HEK293T (cell line): ENCODE data around the gene PCDHB16.
"Not testable (repeated sequence)": the region's sequence is repeated elsewhere in the genome, so short reads cannot be mapped to it uniquely, and the experiment has no call there.

Experiments used
- CTCF ChIA-PET: fragments of 350-600 bp; formaldehyde crosslinking; extraction: SDS; loops from one replicate; lab custom pipeline; 2021; ENCODE audit warnings: antibody characterized with exemption, inconsistent platforms; lab: Yijun Ruan, JAX
- POLR2A ChIA-PET: fragments of 350-600 bp; formaldehyde crosslinking; extraction: SDS; loops from one replicate; lab custom pipeline; 2020; ENCODE audit warnings: antibody characterized with exemption, inconsistent platforms; lab: Yijun Ruan, JAX
- DNase-seq: peaks from one replicate; pipeline ENCODE4 v3.0.0; 2012; ENCODE audit warnings: mixed read lengths; ENCODE audit errors: extremely low spot score
- ARNT ChIP-seq: fragments of 450-650 bp; IDR thresholded peaks from 2 replicates; pipeline ENCODE4 v1.6.1; 2017; ENCODE audit warnings: mild to moderate bottlenecking
- BHLHE40 ChIP-seq: fragments of 450-650 bp; IDR thresholded peaks from 2 replicates; pipeline ENCODE4 v1.6.1; 2016; ENCODE audit warnings: mild to moderate bottlenecking, moderate library complexity, borderline replicate concordance
- CTBP1 ChIP-seq: fragments of 450-650 bp; IDR thresholded peaks from 2 replicates; pipeline ENCODE4 v1.6.1; 2016; ENCODE audit warnings: borderline replicate concordance
- ELF4 ChIP-seq: fragments of 450-650 bp; IDR thresholded peaks from 2 replicates; pipeline ENCODE4 v1.6.1; 2017; ENCODE audit warnings: antibody characterized with exemption
- FOXA1 ChIP-seq: fragments of 450-650 bp; IDR thresholded peaks from 2 replicates; pipeline ENCODE4 v1.6.1; 2016; ENCODE audit warnings: mild to moderate bottlenecking
- FOXK2 ChIP-seq: fragments of 450-650 bp; IDR thresholded peaks from 2 replicates; pipeline ENCODE4 v1.6.1; 2016; ENCODE audit warnings: mild to moderate bottlenecking
- FOXM1 ChIP-seq: fragments of 450-650 bp; IDR thresholded peaks from 2 replicates; pipeline ENCODE4 v1.6.1; 2017; ENCODE audit warnings: mild to moderate bottlenecking, borderline replicate concordance
- HDGF ChIP-seq: fragments of 450-650 bp; IDR thresholded peaks from 2 replicates; pipeline ENCODE4 v1.6.1; 2017; ENCODE audit warnings: antibody characterized with exemption, borderline replicate concordance
- L3MBTL2 ChIP-seq: fragments of 450-650 bp; conservative IDR thresholded peaks from 2 replicates; pipeline ENCODE4 v1.6.1; 2016; ENCODE audit warnings: mild to moderate bottlenecking
- LEF1 ChIP-seq: fragments of 450-650 bp; IDR thresholded peaks from 2 replicates; pipeline ENCODE4 v1.6.1; 2017; ENCODE audit warnings: mild to moderate bottlenecking, borderline replicate concordance
- NFRKB ChIP-seq: fragments of 450-650 bp; IDR thresholded peaks from 2 replicates; pipeline ENCODE4 v1.6.1; 2016; ENCODE audit warnings: mild to moderate bottlenecking, moderate library complexity
- SP1 ChIP-seq: fragments of 450-650 bp; IDR thresholded peaks from 2 replicates; pipeline ENCODE4 v1.6.1; 2017
- SUZ12 ChIP-seq: fragments of 450-650 bp; IDR thresholded peaks from 2 replicates; pipeline ENCODE4 v1.6.1; 2016; ENCODE audit warnings: mild to moderate bottlenecking
- TARDBP ChIP-seq: fragments of 450-650 bp; IDR thresholded peaks from 2 replicates; pipeline ENCODE4 v1.6.1; 2016
- ZNF384 ChIP-seq: fragments of 450-650 bp; IDR thresholded peaks from 2 replicates; pipeline ENCODE4 v1.6.1; 2016
- TF ChIP-seq, protein P1 (sequence below): fragments of 450-650 bp; IDR thresholded peaks from 2 replicates; pipeline ENCODE4 v1.6.1; 2016

PCDHB16 gene

DNA sequence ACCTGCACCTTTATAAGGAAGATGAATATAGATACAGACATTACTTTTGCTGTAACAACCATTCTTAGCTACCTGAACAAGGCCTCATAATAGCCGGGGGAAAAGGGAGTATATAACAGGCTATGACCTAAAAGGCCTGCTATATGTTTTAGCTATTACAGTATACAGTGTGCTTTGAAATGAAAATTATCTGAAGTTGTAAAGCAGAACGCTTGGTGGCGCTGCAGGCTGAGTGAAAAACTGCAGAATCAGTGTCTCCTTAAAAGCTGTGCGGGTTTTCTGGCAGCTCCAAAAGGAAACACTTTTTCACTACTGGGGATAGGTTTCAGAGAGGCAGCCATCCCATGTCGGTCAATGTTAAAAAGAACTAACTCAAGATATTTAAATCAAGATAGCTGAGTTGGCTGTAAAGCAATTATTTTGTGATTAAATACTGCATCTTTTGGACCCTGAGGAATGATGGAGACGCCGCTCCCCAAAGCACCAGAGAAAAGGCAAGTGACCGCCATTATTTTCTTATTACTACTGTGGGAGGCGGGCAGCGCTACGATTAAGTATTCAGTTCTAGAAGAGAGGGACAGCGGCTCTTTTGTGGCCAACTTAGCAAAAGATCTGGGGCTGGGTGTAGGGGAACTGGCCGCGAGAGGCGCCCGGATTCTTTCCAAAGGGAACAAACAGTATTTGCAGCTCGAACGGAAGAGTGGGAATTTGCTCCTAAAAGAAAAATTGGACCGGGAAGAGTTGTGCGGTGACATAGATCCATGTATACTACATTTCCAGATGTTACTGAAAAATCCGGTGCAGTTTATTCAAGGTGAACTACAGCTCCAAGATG lies 26.4 kb upstream of the PCDHB16 start:
- DNase-seq = no peak
- ChIA-PET CTCF (interaction anchor here (0.5 to 0.6 kb wide), 3 partner anchors 14 to 105 kb away, joined by 3 read pairs; no protein-coding TSS in a partner anchor), POLR2A (no interaction called here)
- TF ChIP-seq SP1 = no peak
- TF ChIP-seq BHLHE40 = no peak
- TF ChIP-seq FOXM1 = no peak
- no peak for TF ChIP-seq ELF4
- TF ChIP-seq LEF1 = no peak
- TF ChIP-seq ZNF384 = no peak
- TF ChIP-seq, protein P1, sequence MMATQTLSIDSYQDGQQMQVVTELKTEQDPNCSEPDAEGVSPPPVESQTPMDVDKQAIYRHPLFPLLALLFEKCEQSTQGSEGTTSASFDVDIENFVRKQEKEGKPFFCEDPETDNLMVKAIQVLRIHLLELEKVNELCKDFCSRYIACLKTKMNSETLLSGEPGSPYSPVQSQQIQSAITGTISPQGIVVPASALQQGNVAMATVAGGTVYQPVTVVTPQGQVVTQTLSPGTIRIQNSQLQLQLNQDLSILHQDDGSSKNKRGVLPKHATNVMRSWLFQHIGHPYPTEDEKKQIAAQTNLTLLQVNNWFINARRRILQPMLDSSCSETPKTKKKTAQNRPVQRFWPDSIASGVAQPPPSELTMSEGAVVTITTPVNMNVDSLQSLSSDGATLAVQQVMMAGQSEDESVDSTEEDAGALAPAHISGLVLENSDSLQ = no peak
- no peak for TF ChIP-seq ARNT

DNA sequence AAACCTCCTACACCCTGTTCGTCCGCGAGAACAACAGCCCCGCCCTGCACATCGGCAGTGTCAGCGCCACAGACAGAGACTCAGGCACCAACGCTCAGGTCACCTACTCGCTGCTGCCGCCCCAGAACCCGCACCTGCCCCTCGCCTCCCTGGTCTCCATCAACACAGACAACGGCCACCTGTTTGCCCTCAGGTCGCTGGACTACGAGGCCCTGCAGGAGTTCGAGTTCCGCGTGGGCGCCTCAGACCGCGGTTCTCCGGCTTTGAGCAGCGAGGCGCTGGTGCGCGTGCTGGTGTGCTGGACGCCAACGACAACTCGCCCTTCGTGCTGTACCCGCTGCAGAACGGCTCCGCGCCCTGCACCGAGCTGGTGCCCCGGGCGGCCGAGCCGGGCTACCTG lies 24.8 kb upstream of the PCDHB16 start:
- CTCF ChIA-PET, POLR2A ChIA-PET, DNase-seq: not testable (repeated sequence)

DNA sequence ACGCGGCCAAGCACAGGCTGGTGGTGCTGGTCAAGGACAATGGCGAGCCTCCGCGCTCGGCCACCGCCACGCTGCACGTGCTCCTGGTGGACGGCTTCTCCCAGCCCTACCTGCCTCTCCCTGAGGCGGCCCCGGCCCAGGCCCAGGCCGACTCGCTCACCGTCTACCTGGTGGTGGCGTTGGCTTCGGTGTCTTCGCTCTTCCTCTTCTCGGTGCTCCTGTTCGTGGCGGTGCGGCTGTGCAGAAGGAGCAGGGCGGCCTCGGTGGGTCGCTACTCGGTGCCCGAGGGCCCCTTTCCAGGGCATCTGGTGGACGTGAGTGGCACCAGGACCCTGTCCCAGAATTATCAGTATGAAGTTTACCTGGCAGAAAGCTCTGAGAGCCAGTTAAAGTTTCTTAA lies 24.3 kb upstream of the PCDHB16 start:
- CTCF ChIA-PET, POLR2A ChIA-PET: not testable (repeated sequence)

GRCh38 chr5:141172381-141173204 lies 9.6 kb upstream of the PCDHB16 start, which contains the start of gene PCDHB7:
Gene PCDHB7 (plus strand): TSS chr5:141172644. CDS start chr5:141172836, 192 bp downstream.
- no peak for TF ChIP-seq HDGF
- TF ChIP-seq ELF4 = no peak
- TF ChIP-seq, protein P1 = no peak
- no peak for TF ChIP-seq ARNT
- TF ChIP-seq L3MBTL2 = no peak
- no peak for TF ChIP-seq CTBP1
- no peak for TF ChIP-seq ZNF384
- no peak for TF ChIP-seq LEF1
- TF ChIP-seq SP1 = no peak
- no peak for TF ChIP-seq FOXM1
- TF ChIP-seq NFRKB = no peak
- no peak for TF ChIP-seq FOXK2
- TF ChIP-seq TARDBP = no peak
- TF ChIP-seq BHLHE40 = no peak
- TF ChIP-seq FOXA1 = no peak
- no peak for TF ChIP-seq SUZ12
- CTCF ChIA-PET = interaction anchor here (1.3 kb wide), 1 partner anchor 303 kb away, joined by 4 read pairs; no protein-coding TSS in a partner anchor
- POLR2A ChIA-PET = no interaction called here
- peak; percentile 19 for DNase-seq

More for the DNA sequence above, 24.3 kb upstream of the PCDHB16 start:
- DNase-seq = not testable (repeated sequence)

GRCh38 chr5:141174291-141175104 lies 7.7 kb upstream of the PCDHB16 start:
- DNase-seq, CTCF ChIA-PET, POLR2A ChIA-PET: not testable (repeated sequence)

DNA sequence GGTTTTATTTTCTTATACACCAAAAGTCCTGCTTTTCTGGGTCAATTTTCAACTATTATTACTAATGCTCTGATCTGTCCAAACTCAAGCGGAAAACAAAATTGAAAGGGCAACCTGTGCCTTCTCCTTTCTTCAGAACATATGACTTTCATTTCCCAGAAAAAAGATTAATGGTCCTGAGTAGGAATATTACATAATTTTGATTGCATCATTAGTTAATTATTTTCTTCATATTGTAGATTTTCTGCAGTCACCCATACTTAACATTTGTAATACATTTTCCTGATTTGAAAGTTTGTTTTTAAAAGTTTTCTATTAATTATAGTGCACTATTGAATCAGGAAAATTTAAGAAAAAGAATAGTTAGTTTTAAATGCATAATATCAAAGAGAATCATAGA lies 6.3 kb upstream of the PCDHB16 start:
- ChIA-PET CTCF (no interaction called here), POLR2A (no interaction called here)
- no peak for DNase-seq
- TF ChIP-seq SP1 = no peak
- TF ChIP-seq NFRKB = no peak
- TF ChIP-seq ELF4 = no peak
- TF ChIP-seq FOXK2 = no peak
- TF ChIP-seq, protein P1 = no peak
- TF ChIP-seq HDGF = no peak
- no peak for TF ChIP-seq SUZ12
- TF ChIP-seq TARDBP = no peak
- TF ChIP-seq FOXA1 = no peak

GRCh38 chr5:141177577-141178191 lies 4.5 kb upstream of the PCDHB16 start, which contains the start of gene PCDHB8:
Gene PCDHB8 (plus strand): TSS chr5:141177790. CDS start chr5:141178035, 245 bp downstream.
- POLR2A ChIA-PET = not testable (repeated sequence)
- CTCF ChIA-PET = interaction anchor here (1.6 kb wide), 1 partner anchor 347 kb away, joined by 4 read pairs; no protein-coding TSS in a partner anchor
- peak; percentile 13 for DNase-seq

DNA sequence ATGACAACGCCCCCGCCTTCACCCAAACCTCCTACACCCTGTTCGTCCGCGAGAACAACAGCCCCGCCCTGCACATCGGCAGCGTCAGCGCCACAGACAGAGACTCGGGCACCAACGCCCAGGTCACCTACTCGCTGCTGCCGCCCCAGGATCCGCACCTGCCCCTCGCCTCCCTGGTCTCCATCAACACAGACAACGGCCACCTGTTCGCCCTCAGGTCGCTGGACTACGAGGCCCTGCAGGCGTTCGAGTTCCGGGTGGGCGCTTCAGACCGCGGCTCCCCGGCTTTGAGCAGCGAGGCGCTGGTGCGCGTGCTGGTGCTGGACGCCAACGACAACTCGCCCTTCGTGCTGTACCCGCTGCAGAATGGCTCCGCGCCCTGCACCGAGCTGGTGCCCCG lies 2.8 kb upstream of the PCDHB16 start:
- CTCF ChIA-PET, DNase-seq, POLR2A ChIA-PET: not testable (repeated sequence)

- CTCF ChIA-PET, POLR2A ChIA-PET, DNase-seq: not testable (repeated sequence)
Measured at GRCh38 chr5:141179876-141180275, 2.3 kb upstream of the PCDHB16 start.
